HEK293 (cell line): ENCODE results near the gene FTCD.

Experiments
- CTCF ChIA-PET: fragments of 350-600 bp; formaldehyde crosslinking; extraction: SDS; loops from one replicate; lab custom pipeline; 2021; ENCODE audit warnings: antibody characterized with exemption; lab: Yijun Ruan, JAX
- POLR2A ChIA-PET: fragments of 300-600 bp; formaldehyde crosslinking; extraction: SDS; loops from one replicate; lab custom pipeline; 2020; ENCODE audit warnings: antibody characterized with exemption, inconsistent platforms; lab: Yijun Ruan, JAX
- H3K27ac ChIP-seq: fragments of 200-500 bp; sonication (Bioruptor generic); 2 replicates; pipeline ENCODE4 v1.5.1; 2014; ENCODE audit warnings: low read depth, low read length, control low read depth, inconsistent platforms; ENCODE audit errors: extremely low read depth
- H3K36me3 ChIP-seq, 2 experiments: fragments of 200-500 bp in 1 of 2; sonication (Bioruptor generic) in 1 of 2; 1 replicate in 1 of 2; 2 replicates in 1 of 2; pipeline ENCODE4 v1.5.1; 2014 to 2017; ENCODE audit warnings: inconsistent platforms in 2 of 2, low read length in 2 of 2; ENCODE audit not compliant: control insufficient read depth in 2 of 2, insufficient read depth in 1 of 2
- H3K4me1 ChIP-seq: fragments of 200-500 bp; sonication (Bioruptor generic); 2 replicates; pipeline ENCODE4 v1.5.1; 2014; ENCODE audit warnings: mild to moderate bottlenecking, low read length, inconsistent platforms; ENCODE audit not compliant: control insufficient read depth, insufficient read depth
- H3K4me3 ChIP-seq: 2 replicates; pipeline ENCODE4 v1.5.1; 2011; ENCODE audit warnings: low read depth, mild to moderate bottlenecking, control low read depth, low read length, moderate library complexity
- H3K9me3 ChIP-seq: fragments of 200-500 bp; sonication (Bioruptor generic); 2 replicates; pipeline ENCODE4 v1.5.1; 2014; ENCODE audit warnings: low read depth, low read length, inconsistent platforms; ENCODE audit not compliant: control insufficient read depth, insufficient read depth
- MZF1 ChIP-seq: fragments of 450-650 bp; formaldehyde crosslinking; IDR thresholded peaks from 2 replicates; pipeline ENCODE4 v1.5.1; 2017; ENCODE audit warnings: missing biosample characterization, missing genetic modification characterization, borderline replicate concordance
- SCRT2 ChIP-seq: fragments of 450-650 bp; formaldehyde crosslinking; IDR thresholded peaks from 2 replicates; pipeline ENCODE4 v1.5.1; 2016; ENCODE audit warnings: missing biosample characterization, missing genetic modification characterization
- ZFHX2 ChIP-seq: fragments of 450-650 bp; formaldehyde crosslinking; conservative IDR thresholded peaks from 2 replicates; pipeline ENCODE4 v1.5.1; 2016; ENCODE audit warnings: missing biosample characterization, missing genetic modification characterization
- ZIC2 ChIP-seq: fragments of 450-650 bp; formaldehyde crosslinking; IDR thresholded peaks from 2 replicates; pipeline ENCODE4 v1.5.1; 2016; ENCODE audit warnings: missing biosample characterization, missing genetic modification characterization
- ZNF112 ChIP-seq: fragments of 450-650 bp; formaldehyde crosslinking; IDR thresholded peaks from 2 replicates; pipeline ENCODE4 v1.5.0; 2017; ENCODE audit warnings: missing biosample characterization, missing genetic modification characterization
- ZNF335 ChIP-seq: fragments of 450-650 bp; formaldehyde crosslinking; conservative IDR thresholded peaks from 2 replicates; pipeline ENCODE4 v1.5.1; 2016; ENCODE audit warnings: missing biosample characterization, missing genetic modification characterization
- ZNF354C ChIP-seq: fragments of 450-650 bp; formaldehyde crosslinking; IDR thresholded peaks from 2 replicates; pipeline ENCODE4 v1.5.1; 2016; ENCODE audit warnings: missing biosample characterization, missing genetic modification characterization, low read depth, borderline replicate concordance
- ZNF366 ChIP-seq: fragments of 450-650 bp; formaldehyde crosslinking; conservative IDR thresholded peaks from 2 replicates; pipeline ENCODE4 v1.5.1; 2016; ENCODE audit warnings: missing biosample characterization, missing genetic modification characterization
- ZNF404 ChIP-seq: fragments of 450-650 bp; formaldehyde crosslinking; IDR thresholded peaks from 2 replicates; pipeline ENCODE4 v1.5.1; 2017; ENCODE audit warnings: missing biosample characterization, missing genetic modification characterization
- ZNF433 ChIP-seq: fragments of 450-650 bp; formaldehyde crosslinking; IDR thresholded peaks from 2 replicates; pipeline ENCODE4 v1.5.1; 2016; ENCODE audit warnings: missing biosample characterization, missing genetic modification characterization, low read depth
- ZNF544 ChIP-seq: fragments of 450-650 bp; formaldehyde crosslinking; IDR thresholded peaks from 2 replicates; pipeline ENCODE4 v1.5.0; 2017; ENCODE audit warnings: missing biosample characterization, missing genetic modification characterization
- ZNF549 ChIP-seq: fragments of 450-650 bp; IDR thresholded peaks from 2 replicates; pipeline ENCODE4 v1.5.1; 2018; ENCODE audit warnings: missing biosample characterization, missing genetic modification characterization, mild to moderate bottlenecking, inconsistent platforms, moderate library complexity
- ZNF621 ChIP-seq: fragments of 450-650 bp; formaldehyde crosslinking; IDR thresholded peaks from 2 replicates; pipeline ENCODE4 v1.5.1; 2017; ENCODE audit warnings: missing biosample characterization, missing genetic modification characterization
- ZNF658 ChIP-seq: fragments of 450-650 bp; formaldehyde crosslinking; IDR thresholded peaks from 2 replicates; pipeline ENCODE4; 2016; ENCODE audit warnings: missing biosample characterization, missing genetic modification characterization
- ZNF670 ChIP-seq: fragments of 450-650 bp; formaldehyde crosslinking; IDR thresholded peaks from 2 replicates; pipeline ENCODE4 v1.5.1; 2016; ENCODE audit warnings: missing biosample characterization, missing genetic modification characterization, low read depth
- ZNF785 ChIP-seq: fragments of 450-650 bp; formaldehyde crosslinking; IDR thresholded peaks from 2 replicates; pipeline ENCODE4 v1.5.1; 2016; ENCODE audit warnings: missing biosample characterization, missing genetic modification characterization
- ZNF791 ChIP-seq: fragments of 450-650 bp; formaldehyde crosslinking; IDR thresholded peaks from 2 replicates; pipeline ENCODE4 v1.5.1; 2016; ENCODE audit warnings: missing biosample characterization, missing genetic modification characterization
- TF ChIP-seq, protein P1 (sequence below): fragments of 450-650 bp; formaldehyde crosslinking; IDR thresholded peaks from 2 replicates; pipeline ENCODE4 v1.5.1; 2016; ENCODE audit warnings: missing biosample characterization, missing genetic modification characterization
- TF ChIP-seq, protein P2 (sequence below): fragments of 450-650 bp; formaldehyde crosslinking; IDR thresholded peaks from 2 replicates; pipeline ENCODE4 v1.5.1; 2017; ENCODE audit warnings: missing biosample characterization, missing genetic modification characterization
- TF ChIP-seq, protein P3 (sequence below): fragments of 450-650 bp; formaldehyde crosslinking; optimal IDR thresholded peaks from 2 replicates; pipeline ENCODE3; 2016; ENCODE audit warnings: missing biosample characterization, mild to moderate bottlenecking, missing genetic modification characterization
- TF ChIP-seq, protein P4 (sequence below): fragments of 450-650 bp; formaldehyde crosslinking; IDR thresholded peaks from 2 replicates; pipeline ENCODE4 v1.5.1; 2016; ENCODE audit warnings: missing biosample characterization, missing genetic modification characterization
- TF ChIP-seq, protein P5 (sequence below): fragments of 450-650 bp; IDR thresholded peaks from 2 replicates; pipeline ENCODE4 v1.5.1; 2018; ENCODE audit warnings: missing biosample characterization, missing genetic modification characterization

The FTCD gene

DNA sequence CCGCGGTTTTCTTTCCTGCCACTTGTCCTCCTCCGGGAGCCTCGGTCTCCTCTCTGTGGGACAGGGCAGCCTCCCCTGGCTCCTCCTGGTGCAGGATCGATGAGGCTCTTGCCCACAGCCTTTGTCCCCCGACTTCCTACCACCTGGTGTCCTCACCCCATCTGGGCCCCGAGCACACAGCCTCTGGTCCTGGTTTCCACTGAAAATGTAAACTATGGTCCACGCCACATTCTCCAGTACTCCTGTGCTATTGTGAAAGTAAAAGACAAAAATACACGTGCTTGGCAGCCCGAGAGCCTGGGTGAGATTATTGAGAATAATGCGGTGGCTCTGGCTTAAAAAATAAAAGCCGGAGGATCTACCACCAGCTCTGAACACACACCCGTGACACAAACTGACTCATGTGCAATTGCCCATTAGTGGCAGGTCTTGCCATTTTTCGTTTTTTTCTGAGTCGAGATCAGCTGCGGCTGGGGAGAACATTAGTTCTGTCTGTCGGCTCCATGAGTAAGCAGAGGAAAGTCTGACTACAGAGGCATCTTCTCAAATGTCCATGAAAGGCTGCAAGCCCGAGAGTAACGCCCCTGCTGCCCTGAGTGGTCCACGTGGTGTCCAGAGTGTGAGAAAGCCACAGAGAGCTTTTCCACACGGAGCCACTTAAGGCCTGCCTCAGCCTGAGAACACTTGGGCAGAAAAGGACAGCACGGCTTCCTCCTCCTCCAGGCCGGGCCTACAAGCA, 63.2 kb downstream of the FTCD start (continued):
- TF ChIP-seq, protein P1, sequence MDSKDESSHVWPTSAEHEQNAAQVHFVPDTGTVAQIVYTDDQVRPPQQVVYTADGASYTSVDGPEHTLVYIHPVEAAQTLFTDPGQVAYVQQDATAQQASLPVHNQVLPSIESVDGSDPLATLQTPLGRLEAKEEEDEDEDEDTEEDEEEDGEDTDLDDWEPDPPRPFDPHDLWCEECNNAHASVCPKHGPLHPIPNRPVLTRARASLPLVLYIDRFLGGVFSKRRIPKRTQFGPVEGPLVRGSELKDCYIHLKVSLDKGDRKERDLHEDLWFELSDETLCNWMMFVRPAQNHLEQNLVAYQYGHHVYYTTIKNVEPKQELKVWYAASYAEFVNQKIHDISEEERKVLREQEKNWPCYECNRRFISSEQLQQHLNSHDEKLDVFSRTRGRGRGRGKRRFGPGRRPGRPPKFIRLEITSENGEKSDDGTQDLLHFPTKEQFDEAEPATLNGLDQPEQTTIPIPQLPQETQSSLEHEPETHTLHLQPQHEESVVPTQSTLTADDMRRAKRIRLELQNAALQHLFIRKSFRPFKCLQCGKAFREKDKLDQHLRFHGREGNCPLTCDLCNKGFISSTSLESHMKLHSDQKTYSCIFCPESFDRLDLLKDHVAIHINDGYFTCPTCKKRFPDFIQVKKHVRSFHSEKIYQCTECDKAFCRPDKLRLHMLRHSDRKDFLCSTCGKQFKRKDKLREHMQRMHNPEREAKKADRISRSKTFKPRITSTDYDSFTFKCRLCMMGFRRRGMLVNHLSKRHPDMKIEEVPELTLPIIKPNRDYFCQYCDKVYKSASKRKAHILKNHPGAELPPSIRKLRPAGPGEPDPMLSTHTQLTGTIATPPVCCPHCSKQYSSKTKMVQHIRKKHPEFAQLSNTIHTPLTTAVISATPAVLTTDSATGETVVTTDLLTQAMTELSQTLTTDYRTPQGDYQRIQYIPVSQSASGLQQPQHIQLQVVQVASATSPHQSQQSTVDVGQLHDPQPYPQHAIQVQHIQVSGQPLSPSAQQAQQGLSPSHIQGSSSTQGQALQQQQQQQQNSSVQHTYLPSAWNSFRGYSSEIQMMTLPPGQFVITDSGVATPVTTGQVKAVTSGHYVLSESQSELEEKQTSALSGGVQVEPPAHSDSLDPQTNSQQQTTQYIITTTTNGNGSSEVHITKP (tag by site-specific recombination): no peak
- TF ChIP-seq, protein P2, sequence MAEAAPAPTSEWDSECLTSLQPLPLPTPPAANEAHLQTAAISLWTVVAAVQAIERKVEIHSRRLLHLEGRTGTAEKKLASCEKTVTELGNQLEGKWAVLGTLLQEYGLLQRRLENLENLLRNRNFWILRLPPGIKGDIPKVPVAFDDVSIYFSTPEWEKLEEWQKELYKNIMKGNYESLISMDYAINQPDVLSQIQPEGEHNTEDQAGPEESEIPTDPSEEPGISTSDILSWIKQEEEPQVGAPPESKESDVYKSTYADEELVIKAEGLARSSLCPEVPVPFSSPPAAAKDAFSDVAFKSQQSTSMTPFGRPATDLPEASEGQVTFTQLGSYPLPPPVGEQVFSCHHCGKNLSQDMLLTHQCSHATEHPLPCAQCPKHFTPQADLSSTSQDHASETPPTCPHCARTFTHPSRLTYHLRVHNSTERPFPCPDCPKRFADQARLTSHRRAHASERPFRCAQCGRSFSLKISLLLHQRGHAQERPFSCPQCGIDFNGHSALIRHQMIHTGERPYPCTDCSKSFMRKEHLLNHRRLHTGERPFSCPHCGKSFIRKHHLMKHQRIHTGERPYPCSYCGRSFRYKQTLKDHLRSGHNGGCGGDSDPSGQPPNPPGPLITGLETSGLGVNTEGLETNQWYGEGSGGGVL (tag by site-specific recombination): no peak
- no peak for TF ChIP-seq ZFHX2 (tag by site-specific recombination)
- TF ChIP-seq ZNF335: no peak
- no peak for TF ChIP-seq ZNF366
- TF ChIP-seq ZNF404 (tag by site-specific recombination): no peak
- TF ChIP-seq MZF1 (tag by site-specific recombination): no peak
- no peak for TF ChIP-seq ZIC2 (tag by site-specific recombination)

DNA sequence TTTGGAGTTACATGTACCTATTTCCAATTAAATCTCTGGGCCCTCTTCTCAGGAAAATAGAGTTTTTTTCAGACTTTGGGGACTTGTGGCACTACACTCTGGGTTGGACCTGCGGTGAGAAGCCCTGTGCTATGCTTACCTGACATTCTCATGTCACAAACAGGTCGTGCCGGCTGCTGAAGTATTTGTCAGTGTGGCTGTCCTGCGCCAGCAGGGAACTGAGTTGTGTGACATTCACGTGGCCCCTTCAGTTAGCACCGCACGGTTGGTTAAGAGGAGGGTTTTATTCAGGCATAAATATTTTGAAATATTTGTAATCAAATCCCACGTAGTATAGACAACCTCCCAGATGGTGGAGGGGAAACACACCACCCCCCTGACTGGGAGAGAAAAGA, 63.8 kb downstream of the FTCD start:
- Histone ChIP-seq H3K4me1 (no peaks in the 10 kb centered on the region), H3K9me3 (no peaks in the 10 kb centered on the region), H3K36me3 (no peaks in the 10 kb centered on the region), H3K4me3 (no peak overlapping the region), H3K27ac (no peak overlapping the region)
- ChIA-PET CTCF (no interaction called here), POLR2A (no interaction called here)
- TF ChIP-seq, protein P3, sequence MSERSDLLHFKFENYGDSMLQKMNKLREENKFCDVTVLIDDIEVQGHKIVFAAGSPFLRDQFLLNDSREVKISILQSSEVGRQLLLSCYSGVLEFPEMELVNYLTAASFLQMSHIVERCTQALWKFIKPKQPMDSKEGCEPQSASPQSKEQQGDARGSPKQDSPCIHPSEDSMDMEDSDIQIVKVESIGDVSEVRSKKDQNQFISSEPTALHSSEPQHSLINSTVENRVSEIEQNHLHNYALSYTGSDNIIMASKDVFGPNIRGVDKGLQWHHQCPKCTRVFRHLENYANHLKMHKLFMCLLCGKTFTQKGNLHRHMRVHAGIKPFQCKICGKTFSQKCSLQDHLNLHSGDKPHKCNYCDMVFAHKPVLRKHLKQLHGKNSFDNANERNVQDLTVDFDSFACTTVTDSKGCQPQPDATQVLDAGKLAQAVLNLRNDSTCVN (tag by site-specific recombination): peak; percentile 0
- TF ChIP-seq, protein P4, sequence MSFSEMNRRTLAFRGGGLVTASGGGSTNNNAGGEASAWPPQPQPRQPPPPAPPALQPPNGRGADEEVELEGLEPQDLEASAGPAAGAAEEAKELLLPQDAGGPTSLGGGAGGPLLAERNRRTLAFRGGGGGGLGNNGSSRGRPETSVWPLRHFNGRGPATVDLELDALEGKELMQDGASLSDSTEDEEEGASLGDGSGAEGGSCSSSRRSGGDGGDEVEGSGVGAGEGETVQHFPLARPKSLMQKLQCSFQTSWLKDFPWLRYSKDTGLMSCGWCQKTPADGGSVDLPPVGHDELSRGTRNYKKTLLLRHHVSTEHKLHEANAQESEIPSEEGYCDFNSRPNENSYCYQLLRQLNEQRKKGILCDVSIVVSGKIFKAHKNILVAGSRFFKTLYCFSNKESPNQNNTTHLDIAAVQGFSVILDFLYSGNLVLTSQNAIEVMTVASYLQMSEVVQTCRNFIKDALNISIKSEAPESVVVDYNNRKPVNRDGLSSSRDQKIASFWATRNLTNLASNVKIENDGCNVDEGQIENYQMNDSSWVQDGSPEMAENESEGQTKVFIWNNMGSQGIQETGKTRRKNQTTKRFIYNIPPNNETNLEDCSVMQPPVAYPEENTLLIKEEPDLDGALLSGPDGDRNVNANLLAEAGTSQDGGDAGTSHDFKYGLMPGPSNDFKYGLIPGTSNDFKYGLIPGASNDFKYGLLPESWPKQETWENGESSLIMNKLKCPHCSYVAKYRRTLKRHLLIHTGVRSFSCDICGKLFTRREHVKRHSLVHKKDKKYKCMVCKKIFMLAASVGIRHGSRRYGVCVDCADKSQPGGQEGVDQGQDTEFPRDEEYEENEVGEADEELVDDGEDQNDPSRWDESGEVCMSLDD (tag by site-specific recombination): no peak
- TF ChIP-seq ZNF549 (tag by site-specific recombination): no peak

DNA sequence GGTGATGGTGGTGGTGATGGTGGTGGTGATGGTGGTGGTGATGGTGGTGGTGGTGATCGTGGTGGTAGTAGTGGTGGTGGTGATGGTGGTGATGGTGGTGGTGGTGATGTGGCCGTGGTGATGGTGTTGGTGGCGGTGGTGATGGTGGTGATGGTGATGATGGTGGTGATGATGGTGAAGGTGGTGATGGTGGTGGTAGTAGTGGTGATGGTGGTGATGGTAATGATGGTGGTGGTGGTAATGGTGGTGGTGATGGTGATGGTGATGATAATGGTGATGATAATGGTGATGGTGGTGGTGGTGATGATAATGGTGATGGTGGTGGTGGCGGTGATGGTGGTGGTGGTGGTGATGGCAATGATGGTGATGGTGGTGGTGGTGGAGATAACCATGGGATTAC, 64.3 kb downstream of the FTCD start:
- CTCF ChIA-PET: no interaction called here
- Histone ChIP-seq H3K27ac (no peak overlapping the region), H3K4me3 (no peak overlapping the region), H3K9me3 (no peaks in the 10 kb centered on the region), H3K36me3 (no peaks in the 10 kb centered on the region), H3K4me1 (no peaks in the 10 kb centered on the region)
- POLR2A ChIA-PET: no interaction called here
- no peak for TF ChIP-seq SCRT2 (tag by site-specific recombination)
- peak; percentile 9; the same call in 1 of the 2 replicates for TF ChIP-seq ZNF433
- TF ChIP-seq ZNF544 (tag by site-specific recombination): 0 out of 2 replicates have a peak, but pooled peaks have one; percentile 28
- TF ChIP-seq ZNF354C (tag by site-specific recombination): no peak
- TF ChIP-seq ZNF785 (tag by site-specific recombination): 0 out of 2 replicates have a peak, but pooled peaks have one; percentile 58
- no peak for TF ChIP-seq ZNF112 (tag by site-specific recombination)
- TF ChIP-seq ZNF621 (tag by site-specific recombination): 0 out of 2 replicates have a peak, but pooled peaks have one; percentile 43
- TF ChIP-seq, protein P5, sequence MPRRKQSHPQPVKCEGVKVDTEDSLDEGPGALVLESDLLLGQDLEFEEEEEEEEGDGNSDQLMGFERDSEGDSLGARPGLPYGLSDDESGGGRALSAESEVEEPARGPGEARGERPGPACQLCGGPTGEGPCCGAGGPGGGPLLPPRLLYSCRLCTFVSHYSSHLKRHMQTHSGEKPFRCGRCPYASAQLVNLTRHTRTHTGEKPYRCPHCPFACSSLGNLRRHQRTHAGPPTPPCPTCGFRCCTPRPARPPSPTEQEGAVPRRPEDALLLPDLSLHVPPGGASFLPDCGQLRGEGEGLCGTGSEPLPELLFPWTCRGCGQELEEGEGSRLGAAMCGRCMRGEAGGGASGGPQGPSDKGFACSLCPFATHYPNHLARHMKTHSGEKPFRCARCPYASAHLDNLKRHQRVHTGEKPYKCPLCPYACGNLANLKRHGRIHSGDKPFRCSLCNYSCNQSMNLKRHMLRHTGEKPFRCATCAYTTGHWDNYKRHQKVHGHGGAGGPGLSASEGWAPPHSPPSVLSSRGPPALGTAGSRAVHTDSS: peak; percentile 83
- 0 out of 2 replicates have a peak, but pooled peaks have one; percentile 13 for TF ChIP-seq ZNF791 (tag by site-specific recombination)
- no peak for TF ChIP-seq ZNF658 (tag by site-specific recombination)
- TF ChIP-seq ZNF670 (tag by site-specific recombination): 0 out of 2 replicates have a peak, but pooled peaks have one; percentile 42
